Measurements from ENCODE around the gene CHRNA5.
"Not testable (repeated sequence)": the region's sequence is repeated elsewhere in the genome, so short reads cannot be mapped to it uniquely, and the experiment has no call there.

Gene CHRNA5

GRCh38 chr15:78603467-78603866 lies 38.1 kb downstream of the CHRNA5 start:
- no peak overlapping the region for H3K4me3 ChIP-seq (ENCODE audit: low read depth, low read length)
- no peak for TF ChIP-seq CTCF (IDR thresholded peaks at IDR 0.05; ENCODE audit: insufficient read depth, low read length, missing control alignments)
- POLR2A ChIA-PET: no interaction called here
- DNase-seq (ENCODE audit: low read depth, low spot score): no peak
- CTCF ChIA-PET: no interaction called here

- ChIA-PET POLR2A (no interaction called here), CTCF (interaction anchor here (0.7 to 1.9 kb wide), 4 partner anchors 11 to 134 kb away, joined by 3 to 5 read pairs (median 3); no protein-coding TSS in a partner anchor)
- no peak overlapping the region for H3K4me3 ChIP-seq (ENCODE audit: low read depth, low read length)
- no peak for TF ChIP-seq CTCF (IDR thresholded peaks at IDR 0.05; ENCODE audit: insufficient read depth, low read length, missing control alignments)
- DNase-seq (ENCODE audit: low read depth, low spot score): no peak
These were observed 39.1 kb downstream of the CHRNA5 start for GRCh38 chr15:78604420-78604819.

- H3K4me3 ChIP-seq (ENCODE audit: low read depth, low read length): no peak overlapping the region
- ChIA-PET POLR2A (no interaction called here), CTCF (interaction anchor here (0.7 to 1.9 kb wide), 4 partner anchors 10 to 133 kb away, joined by 3 to 5 read pairs (median 3); no protein-coding TSS in a partner anchor)
- TF ChIP-seq CTCF (IDR thresholded peaks at IDR 0.05; ENCODE audit: insufficient read depth, low read length, missing control alignments): no peak
- DNase-seq (ENCODE audit: low read depth, low spot score): no peak
These were observed 39.9 kb downstream of the CHRNA5 start for GRCh38 chr15:78605201-78605600.

- ChIA-PET POLR2A (no interaction called here), CTCF (interaction anchor here (0.6 to 1.9 kb wide), 3 partner anchors 10 to 34 kb away, joined by 3 to 5 read pairs (median 3); no protein-coding TSS in a partner anchor)
- no peak for TF ChIP-seq CTCF (IDR thresholded peaks at IDR 0.05; ENCODE audit: insufficient read depth, low read length, missing control alignments)
- DNase-seq (ENCODE audit: low read depth, low spot score): no peak
- no peak overlapping the region for H3K4me3 ChIP-seq (ENCODE audit: low read depth, low read length)
These were observed 40.4 kb downstream of the CHRNA5 start for GRCh38 chr15:78605680-78606079.

GRCh38 chr15:78609551-78609950 lies 44.2 kb downstream of the CHRNA5 start:
- DNase-seq (ENCODE audit: low read depth, low spot score); POLR2A ChIA-PET; CTCF ChIA-PET; H3K4me3 ChIP-seq (ENCODE audit: low read depth, low read length): not testable (repeated sequence)

GRCh38 chr15:78614021-78614420 lies 48.7 kb downstream of the CHRNA5 start:
- no peak overlapping the region for H3K4me3 ChIP-seq (ENCODE audit: low read depth, low read length)
- DNase-seq (ENCODE audit: low read depth, low spot score): no peak
- CTCF ChIA-PET: interaction anchor here (0.8 to 3.6 kb wide), 5 partner anchors 25 to 137 kb away, joined by 3 to 30 read pairs (median 4); no protein-coding TSS in a partner anchor
- POLR2A ChIA-PET: no interaction called here
- TF ChIP-seq CTCF (IDR thresholded peaks at IDR 0.05; ENCODE audit: insufficient read depth, low read length, missing control alignments): no peak

- CTCF ChIA-PET: interaction anchor here (0.8 to 3.6 kb wide), 6 partner anchors 10 to 570 kb away, joined by 3 to 30 read pairs (median 5); no protein-coding TSS in a partner anchor
- POLR2A ChIA-PET: no interaction called here
These were observed 49.9 kb downstream of the CHRNA5 start for GRCh38 chr15:78615151-78615589.

More at GRCh38 chr15:78615151-78615589, 49.9 kb downstream of the CHRNA5 start:
- no peak for TF ChIP-seq CTCF (IDR thresholded peaks at IDR 0.05; ENCODE audit: insufficient read depth, low read length, missing control alignments)
- H3K4me3 ChIP-seq (ENCODE audit: low read depth, low read length): no peak overlapping the region
- no peak for DNase-seq (ENCODE audit: low read depth, low spot score)
